ENCODE results near the gene GLIPR2. TPM values are rescaled to one million over a fixed set of nuclear protein-coding genes. Genes with fewer than 3 reads are reported as not detected.

GLIPR2 gene
- total RNA-seq, 4 donors from 2014 or later, result 3.3 to 5.3 (median 3.9) TPM

- Histone ChIP-seq H3K4me1 (peaks cover 0 to 5% of the 10 kb centered on the region in 2 donors), H3K27ac (peak overlapping the region in 3 of 4 donors; percentile 49 to 64 (median 59)), H3K36me3 (no peaks in the 10 kb centered on the region), H3K9me3 (no peaks in the 10 kb centered on the region), H3K27me3 (no peaks in the 10 kb centered on the region), H3K4me3 (no peak overlapping the region)
- TF ChIP-seq, protein P1, sequence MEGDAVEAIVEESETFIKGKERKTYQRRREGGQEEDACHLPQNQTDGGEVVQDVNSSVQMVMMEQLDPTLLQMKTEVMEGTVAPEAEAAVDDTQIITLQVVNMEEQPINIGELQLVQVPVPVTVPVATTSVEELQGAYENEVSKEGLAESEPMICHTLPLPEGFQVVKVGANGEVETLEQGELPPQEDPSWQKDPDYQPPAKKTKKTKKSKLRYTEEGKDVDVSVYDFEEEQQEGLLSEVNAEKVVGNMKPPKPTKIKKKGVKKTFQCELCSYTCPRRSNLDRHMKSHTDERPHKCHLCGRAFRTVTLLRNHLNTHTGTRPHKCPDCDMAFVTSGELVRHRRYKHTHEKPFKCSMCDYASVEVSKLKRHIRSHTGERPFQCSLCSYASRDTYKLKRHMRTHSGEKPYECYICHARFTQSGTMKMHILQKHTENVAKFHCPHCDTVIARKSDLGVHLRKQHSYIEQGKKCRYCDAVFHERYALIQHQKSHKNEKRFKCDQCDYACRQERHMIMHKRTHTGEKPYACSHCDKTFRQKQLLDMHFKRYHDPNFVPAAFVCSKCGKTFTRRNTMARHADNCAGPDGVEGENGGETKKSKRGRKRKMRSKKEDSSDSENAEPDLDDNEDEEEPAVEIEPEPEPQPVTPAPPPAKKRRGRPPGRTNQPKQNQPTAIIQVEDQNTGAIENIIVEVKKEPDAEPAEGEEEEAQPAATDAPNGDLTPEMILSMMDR (IDR thresholded peaks at IDR 0.05 in 4 of 5, conservative IDR thresholded peaks at IDR 0.05 in 1 of 5), result no peak
- no peak for TF ChIP-seq POLR2A (IDR thresholded peaks at IDR 0.05)
- in situ Hi-C loops (cut with MboI; ENCODE audit: low sequenced_read_pairs in 4 of 4) (no loop called here), intact Hi-C loops (cut with DNase I; ENCODE audit: low total_unique reads) (no loop called here)
- DNase-seq (no peak), ATAC-seq (no peak)
Measured at GRCh38 chr9:36153746-36154145, 17.2 kb downstream of the GLIPR2 start.

GRCh38 chr9:36154331-36154952, 17.9 kb downstream of the GLIPR2 start:
- Histone ChIP-seq H3K36me3 (no peaks in the 10 kb centered on the region), H3K4me1 (peaks cover 0 to 5% of the 10 kb centered on the region in 2 donors), H3K27ac (peak overlapping the region; percentile 49 to 64 (median 58)), H3K9me3 (no peaks in the 10 kb centered on the region), H3K4me3 (no peak overlapping the region), H3K27me3 (no peaks in the 10 kb centered on the region)
- TF ChIP-seq, protein P1 (IDR thresholded peaks at IDR 0.05 in 4 of 5, conservative IDR thresholded peaks at IDR 0.05 in 1 of 5), result no peak
- intact Hi-C loops (cut with DNase I; ENCODE audit: low total_unique reads) (no loop called here), in situ Hi-C loops (cut with MboI; ENCODE audit: low sequenced_read_pairs in 4 of 4) (no loop called here)
- ATAC-seq (peak; percentile 39 to 40), DNase-seq (no peak)

DNA sequence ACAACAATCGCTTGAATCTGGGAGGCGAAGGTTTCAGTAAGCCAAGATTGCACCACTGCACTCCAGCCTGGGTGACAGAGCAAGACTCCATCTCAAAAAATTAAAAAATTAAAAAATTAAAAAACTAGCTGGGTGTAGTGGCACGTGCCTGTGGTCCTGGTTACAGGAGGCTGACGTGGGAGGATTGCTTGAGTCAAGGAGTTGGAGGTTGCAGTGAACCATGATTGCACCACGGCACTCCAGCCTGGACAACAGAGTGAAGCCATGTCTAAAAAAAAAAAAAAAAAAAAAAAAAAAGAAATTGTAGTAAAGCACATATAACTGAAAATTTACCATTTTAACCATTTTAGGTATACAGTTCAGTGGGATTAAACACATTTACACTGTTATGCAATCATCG, 19.6 kb downstream of the GLIPR2 start:
- in situ Hi-C loops (cut with MboI; ENCODE audit: low sequenced_read_pairs in 4 of 4) (no loop called here), intact Hi-C loops (cut with DNase I; ENCODE audit: low total_unique reads) (no loop called here)
- Histone ChIP-seq H3K4me3 (no peak overlapping the region), H3K4me1 (peaks cover 0 to 5% of the 10 kb centered on the region in 2 donors), H3K27ac (no peak overlapping the region), H3K9me3 (no peaks in the 10 kb centered on the region), H3K36me3 (no peaks in the 10 kb centered on the region), H3K27me3 (no peaks in the 10 kb centered on the region)
- TF ChIP-seq, protein P1 (IDR thresholded peaks at IDR 0.05 in 4 of 5, conservative IDR thresholded peaks at IDR 0.05 in 1 of 5), result no peak
- no peak for TF ChIP-seq POLR2A (IDR thresholded peaks at IDR 0.05)
- DNase-seq (no peak), ATAC-seq (no peak)

- intact Hi-C loops (cut with DNase I; ENCODE audit: low total_unique reads), result no loop called here
- no peak for DNase-seq
- Histone ChIP-seq H3K36me3 (no peaks in the 10 kb centered on the region), H3K27ac (peak overlapping the region in 3 of 4 donors; percentile 17 to 43 (median 41)), H3K27me3 (no peaks in the 10 kb centered on the region), H3K4me1 (peaks cover 2 to 5% of the 10 kb centered on the region in 2 donors), H3K4me3 (no peak overlapping the region), H3K9me3 (no peaks in the 10 kb centered on the region)
- in situ Hi-C loops (cut with MboI; ENCODE audit: low sequenced_read_pairs in 4 of 4), result no loop called here
- no peak for TF ChIP-seq POLR2A (IDR thresholded peaks at IDR 0.05)
- TF ChIP-seq, protein P1 (IDR thresholded peaks at IDR 0.05 in 4 of 5, conservative IDR thresholded peaks at IDR 0.05 in 1 of 5), result no peak
- ATAC-seq, result no peak
Measured at GRCh38 chr9:36158122-36158521, 21.6 kb downstream of the GLIPR2 start.
